ENCODE measurements around the gene PPP1R13B.

- TF ChIP-seq ZNF274 (IDR thresholded peaks at IDR 0.05; ENCODE audit: low read depth, low read length) (no peak), YY1 (IDR thresholded peaks at IDR 0.05; ENCODE audit: insufficient read depth, insufficient read length) (no peak)
Observed at GRCh38 chr14:103735022-103735421, 112.4 kb downstream of the PPP1R13B start.
